ENCODE results near the gene RSPH10B.
"Not testable (repeated sequence)": the region's sequence is repeated elsewhere in the genome, so short reads cannot be mapped to it uniquely, and the experiment has no call there.

- TF ChIP-seq CTCF (IDR thresholded peaks at IDR 0.05; ENCODE audit: low read depth, low read length); EZH2phosphoT487 (IDR thresholded peaks at IDR 0.05; ENCODE audit: low read depth): not testable (repeated sequence)
These were observed 46.3 kb downstream of the RSPH10B start for GRCh38 chr7:5924180-5924579.

Data from OCI-LY3 (cell line).